K562 (cell line): ENCODE results near the gene HIVEP3. TPM values are rescaled to one million over a fixed set of nuclear protein-coding genes. Genes with fewer than 3 reads are reported as not detected.

ENCODE experiments used
- ARID2 ChIP-seq: fragments of 450-650 bp; IDR thresholded peaks from 2 replicates; pipeline ENCODE4 v1.6.1; 2017; ENCODE audit warnings: antibody characterized with exemption, mild to moderate bottlenecking
- BRD4 ChIP-seq: fragments of 200-600 bp; sonication (generic); IDR thresholded peaks from 2 replicates; pipeline ENCODE4 v1.6.1; 2017; ENCODE audit warnings: inconsistent platforms
- CBX2 ChIP-seq: fragments of 200-600 bp; sonication (generic); IDR thresholded peaks from one replicate; pipeline ENCODE4 v1.6.1; 2012; ENCODE audit warnings: mild to moderate bottlenecking, low read length, inconsistent platforms; ENCODE audit not compliant: insufficient read depth, poor library complexity, severe bottlenecking
- CHD2 ChIP-seq: IDR thresholded peaks from 2 replicates; pipeline ENCODE4 v1.6.1; 2011; ENCODE audit warnings: low read depth, low read length
- FOSL1 ChIP-seq: fragments of 200-800 bp; sonication (Bioruptor generic); conservative IDR thresholded peaks from 2 replicates; pipeline ENCODE4 v1.6.1; 2016; ENCODE audit warnings: missing genetic modification characterization, missing compliant biosample characterization
- GABPB1 ChIP-seq: sonication (generic); formaldehyde crosslinking; IDR thresholded peaks from 2 replicates; pipeline ENCODE4 v1.8.0; 2022; ENCODE audit warnings: mild to moderate bottlenecking, missing genetic modification reagents
- GTF2E2 ChIP-seq: fragments of 200-800 bp; sonication (Bioruptor generic); IDR thresholded peaks from 2 replicates; pipeline ENCODE4 v1.6.1; 2016; ENCODE audit warnings: missing genetic modification characterization, missing compliant biosample characterization
- HMG20A ChIP-seq: fragments of 450-650 bp; formaldehyde crosslinking; conservative IDR thresholded peaks from 2 replicates; pipeline ENCODE4 v1.4.0; 2020; ENCODE audit warnings: mild to moderate bottlenecking, mixed read lengths
- HOXB6 ChIP-seq: fragments of 250-450 bp; sonication (Bioruptor Pico); IDR thresholded peaks from 2 replicates; pipeline ENCODE4 v1.5.1; 2022; ENCODE audit warnings: mild to moderate bottlenecking, borderline replicate concordance
- KAT8 ChIP-seq: fragments of 450-650 bp; IDR thresholded peaks from 2 replicates; pipeline ENCODE4 v1.6.1; 2016; ENCODE audit warnings: low read depth, mild to moderate bottlenecking
- KDM1A ChIP-seq, 2 experiments: fragments of 450-650 bp; IDR thresholded peaks; 2 replicates each; pipeline ENCODE4 v1.6.1; 2016; ENCODE audit warnings: mild to moderate bottlenecking in 2 of 2
- ZNF217 ChIP-seq: sonication (generic); formaldehyde crosslinking; IDR thresholded peaks from 2 replicates; pipeline ENCODE4 v1.8.0; 2022; ENCODE audit warnings: mild to moderate bottlenecking, missing genetic modification reagents
- ZNF589 ChIP-seq: fragments of 200-800 bp; sonication (Bioruptor generic); IDR thresholded peaks from 2 replicates; pipeline ENCODE4 v1.6.1; 2016; ENCODE audit warnings: low read depth, missing genetic modification characterization, missing compliant biosample characterization
- ZNF644 ChIP-seq: fragments of 200-800 bp; sonication (Bioruptor generic); IDR thresholded peaks from 2 replicates; pipeline ENCODE4 v1.6.1; 2016; ENCODE audit warnings: low read depth, missing genetic modification characterization, missing compliant biosample characterization
- ZSCAN32 ChIP-seq: fragments of 450-650 bp; formaldehyde crosslinking; IDR thresholded peaks from 2 replicates; pipeline ENCODE4 v1.4.0; 2020; ENCODE audit warnings: mild to moderate bottlenecking, moderate library complexity
- polyA plus RNA-seq, 8 experiments: library from polyadenylated mRNA; depleted of rRNA in 4 of 8; stranded (reverse) in 5 of 8; unstranded in 3 of 8; fragments of >200 nt; fragmentation: Nextera tagmentation in 2 of 8; fragmentation: Illumina TruSeq in 1 of 8; extraction: Ambion mirVana in 2 of 8; extraction: Trizol in 1 of 8; gene quantifications; 2 replicates each; pipeline versions ENCODE4 v1.2.1 to v1.2.3, GENCODE V29; 2011 to 2014; ENCODE audit warnings: inconsistent platforms in 1 of 8, missing spikeins in 1 of 8
- total RNA-seq, 7 experiments: library from RNA; depleted of rRNA in 6 of 7; stranded (reverse); fragments of >200 nt in 6 of 7; fragmentation: Illumina TruSeq in 2 of 7; extraction: Trizol in 2 of 7; gene quantifications; 2 replicates each; pipeline versions ENCODE4 v1.2.1 to v1.2.3, GENCODE V29; 2011 to 2021; ENCODE audit warnings: low replicate concordance in 1 of 7
- TF ChIP-seq, protein P1 (sequence below), 2 experiments: fragments of 450-650 bp; IDR thresholded peaks; 2 replicates each; pipeline ENCODE4 v1.6.1; 2018; ENCODE audit warnings: mild to moderate bottlenecking in 2 of 2, low read depth in 1 of 2; ENCODE audit not compliant: partially characterized antibody in 2 of 2
- TF ChIP-seq, protein P2 (sequence below), 3 experiments: fragments of 200-800 bp in 1 of 3; fragments of 250-450 bp in 1 of 3; fragments of 450-650 bp in 1 of 3; sonication (Bioruptor Pico) in 1 of 3; sonication (Bioruptor generic) in 1 of 3; formaldehyde crosslinking in 1 of 3; IDR thresholded peaks; 2 replicates each; pipeline versions ENCODE4 v1.6.1 to v1.8.0; 2016 to 2022; ENCODE audit warnings: mild to moderate bottlenecking in 2 of 3, missing genetic modification characterization in 2 of 3, missing compliant biosample characterization in 1 of 3, moderate library complexity in 1 of 3
- TF ChIP-seq, protein P3 (sequence below): sonication (generic); formaldehyde crosslinking; IDR thresholded peaks from 2 replicates; pipeline ENCODE4 v1.8.0; 2022; ENCODE audit warnings: missing genetic modification reagents, mild to moderate bottlenecking, moderate library complexity, borderline replicate concordance
- TF ChIP-seq, protein P4 (sequence below), 2 experiments: fragments of 450-650 bp in 1 of 2; sonication (generic) in 1 of 2; formaldehyde crosslinking in 1 of 2; IDR thresholded peaks in 1 of 2; conservative IDR thresholded peaks in 1 of 2; 2 replicates each; pipeline versions ENCODE4 v1.6.1 to v1.8.1; 2016 to 2023; ENCODE audit warnings: mild to moderate bottlenecking in 2 of 2, moderate library complexity in 2 of 2, inconsistent platforms in 1 of 2, missing genetic modification reagents in 1 of 2

The HIVEP3 gene
- total and polyA plus RNA-seq, 9 of the 15 experiments (the other 6 are each of a cell fraction or from before 2014, with no cell fraction given) = 0.09 to 0.58 (median 0.34) TPM; not detected in 1

DNA sequence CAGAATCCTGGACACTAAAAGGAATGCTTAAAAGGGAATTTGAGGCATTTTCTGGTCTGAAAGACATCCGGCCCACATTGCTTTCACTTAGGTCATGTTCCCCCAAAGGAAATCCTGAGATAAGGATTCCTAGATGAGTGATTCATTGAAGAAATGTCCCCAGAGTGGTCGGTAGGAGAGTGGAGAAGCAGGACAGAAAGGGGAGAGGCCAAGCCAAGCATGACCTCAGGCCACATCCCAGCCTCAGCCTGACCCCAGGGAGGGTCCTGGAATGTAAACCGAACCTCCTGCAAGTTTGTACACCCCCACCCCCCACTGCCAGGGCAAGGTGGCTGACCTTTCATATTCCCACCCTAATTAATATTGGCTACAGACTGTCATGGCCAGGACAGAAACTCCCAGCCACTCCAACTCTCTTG, 16.6 kb downstream of the HIVEP3 start (continued):
- TF ChIP-seq KDM1A (IDR thresholded peaks at IDR 0.05) = no peak
- TF ChIP-seq, protein P1, sequence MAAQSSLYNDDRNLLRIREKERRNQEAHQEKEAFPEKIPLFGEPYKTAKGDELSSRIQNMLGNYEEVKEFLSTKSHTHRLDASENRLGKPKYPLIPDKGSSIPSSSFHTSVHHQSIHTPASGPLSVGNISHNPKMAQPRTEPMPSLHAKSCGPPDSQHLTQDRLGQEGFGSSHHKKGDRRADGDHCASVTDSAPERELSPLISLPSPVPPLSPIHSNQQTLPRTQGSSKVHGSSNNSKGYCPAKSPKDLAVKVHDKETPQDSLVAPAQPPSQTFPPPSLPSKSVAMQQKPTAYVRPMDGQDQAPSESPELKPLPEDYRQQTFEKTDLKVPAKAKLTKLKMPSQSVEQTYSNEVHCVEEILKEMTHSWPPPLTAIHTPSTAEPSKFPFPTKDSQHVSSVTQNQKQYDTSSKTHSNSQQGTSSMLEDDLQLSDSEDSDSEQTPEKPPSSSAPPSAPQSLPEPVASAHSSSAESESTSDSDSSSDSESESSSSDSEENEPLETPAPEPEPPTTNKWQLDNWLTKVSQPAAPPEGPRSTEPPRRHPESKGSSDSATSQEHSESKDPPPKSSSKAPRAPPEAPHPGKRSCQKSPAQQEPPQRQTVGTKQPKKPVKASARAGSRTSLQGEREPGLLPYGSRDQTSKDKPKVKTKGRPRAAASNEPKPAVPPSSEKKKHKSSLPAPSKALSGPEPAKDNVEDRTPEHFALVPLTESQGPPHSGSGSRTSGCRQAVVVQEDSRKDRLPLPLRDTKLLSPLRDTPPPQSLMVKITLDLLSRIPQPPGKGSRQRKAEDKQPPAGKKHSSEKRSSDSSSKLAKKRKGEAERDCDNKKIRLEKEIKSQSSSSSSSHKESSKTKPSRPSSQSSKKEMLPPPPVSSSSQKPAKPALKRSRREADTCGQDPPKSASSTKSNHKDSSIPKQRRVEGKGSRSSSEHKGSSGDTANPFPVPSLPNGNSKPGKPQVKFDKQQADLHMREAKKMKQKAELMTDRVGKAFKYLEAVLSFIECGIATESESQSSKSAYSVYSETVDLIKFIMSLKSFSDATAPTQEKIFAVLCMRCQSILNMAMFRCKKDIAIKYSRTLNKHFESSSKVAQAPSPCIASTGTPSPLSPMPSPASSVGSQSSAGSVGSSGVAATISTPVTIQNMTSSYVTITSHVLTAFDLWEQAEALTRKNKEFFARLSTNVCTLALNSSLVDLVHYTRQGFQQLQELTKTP (IDR thresholded peaks at IDR 0.05; ENCODE audit: low read depth in 1 of 2, partially characterized antibody in 2 of 2) = no peak
- TF ChIP-seq, protein P2, sequence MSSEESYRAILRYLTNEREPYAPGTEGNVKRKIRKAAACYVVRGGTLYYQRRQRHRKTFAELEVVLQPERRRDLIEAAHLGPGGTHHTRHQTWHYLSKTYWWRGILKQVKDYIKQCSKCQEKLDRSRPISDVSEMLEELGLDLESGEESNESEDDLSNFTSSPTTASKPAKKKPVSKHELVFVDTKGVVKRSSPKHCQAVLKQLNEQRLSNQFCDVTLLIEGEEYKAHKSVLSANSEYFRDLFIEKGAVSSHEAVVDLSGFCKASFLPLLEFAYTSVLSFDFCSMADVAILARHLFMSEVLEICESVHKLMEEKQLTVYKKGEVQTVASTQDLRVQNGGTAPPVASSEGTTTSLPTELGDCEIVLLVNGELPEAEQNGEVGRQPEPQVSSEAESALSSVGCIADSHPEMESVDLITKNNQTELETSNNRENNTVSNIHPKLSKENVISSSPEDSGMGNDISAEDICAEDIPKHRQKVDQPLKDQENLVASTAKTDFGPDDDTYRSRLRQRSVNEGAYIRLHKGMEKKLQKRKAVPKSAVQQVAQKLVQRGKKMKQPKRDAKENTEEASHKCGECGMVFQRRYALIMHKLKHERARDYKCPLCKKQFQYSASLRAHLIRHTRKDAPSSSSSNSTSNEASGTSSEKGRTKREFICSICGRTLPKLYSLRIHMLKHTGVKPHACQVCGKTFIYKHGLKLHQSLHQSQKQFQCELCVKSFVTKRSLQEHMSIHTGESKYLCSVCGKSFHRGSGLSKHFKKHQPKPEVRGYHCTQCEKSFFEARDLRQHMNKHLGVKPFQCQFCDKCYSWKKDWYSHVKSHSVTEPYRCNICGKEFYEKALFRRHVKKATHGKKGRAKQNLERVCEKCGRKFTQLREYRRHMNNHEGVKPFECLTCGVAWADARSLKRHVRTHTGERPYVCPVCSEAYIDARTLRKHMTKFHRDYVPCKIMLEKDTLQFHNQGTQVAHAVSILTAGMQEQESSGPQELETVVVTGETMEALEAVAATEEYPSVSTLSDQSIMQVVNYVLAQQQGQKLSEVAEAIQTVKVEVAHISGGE (CRISPR knock-in tag; IDR thresholded peaks at IDR 0.05) = no peak
- TF ChIP-seq ZNF644 (tag) = no peak
- peak; percentile 70 for TF ChIP-seq FOSL1 (tag)
- TF ChIP-seq GTF2E2 = no peak
- no peak for TF ChIP-seq ZSCAN32
- no peak for TF ChIP-seq BRD4
- TF ChIP-seq, protein P3, sequence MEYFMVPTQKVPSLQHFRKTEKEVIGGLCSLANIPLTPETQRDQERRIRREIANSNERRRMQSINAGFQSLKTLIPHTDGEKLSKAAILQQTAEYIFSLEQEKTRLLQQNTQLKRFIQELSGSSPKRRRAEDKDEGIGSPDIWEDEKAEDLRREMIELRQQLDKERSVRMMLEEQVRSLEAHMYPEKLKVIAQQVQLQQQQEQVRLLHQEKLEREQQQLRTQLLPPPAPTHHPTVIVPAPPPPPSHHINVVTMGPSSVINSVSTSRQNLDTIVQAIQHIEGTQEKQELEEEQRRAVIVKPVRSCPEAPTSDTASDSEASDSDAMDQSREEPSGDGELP (CRISPR knock-in tag) = no peak
- no peak for TF ChIP-seq GABPB1 (CRISPR knock-in tag)
- no peak for TF ChIP-seq CBX2
- no peak for TF ChIP-seq ARID2
- TF ChIP-seq CHD2 = no peak
- TF ChIP-seq ZNF589 (CRISPR knock-in tag) = no peak
- no peak for TF ChIP-seq HMG20A (CRISPR knock-in tag)
- no peak for TF ChIP-seq ZNF217 (CRISPR knock-in tag)
- TF ChIP-seq KAT8 = no peak
- TF ChIP-seq HOXB6 (CRISPR knock-in tag) = no peak
- TF ChIP-seq, protein P4, sequence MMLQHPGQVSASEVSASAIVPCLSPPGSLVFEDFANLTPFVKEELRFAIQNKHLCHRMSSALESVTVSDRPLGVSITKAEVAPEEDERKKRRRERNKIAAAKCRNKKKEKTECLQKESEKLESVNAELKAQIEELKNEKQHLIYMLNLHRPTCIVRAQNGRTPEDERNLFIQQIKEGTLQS (IDR thresholded peaks at IDR 0.05) = peak; percentile 55; the same call in 1 of the 2 replicates
- TF ChIP-seq, protein P4 (CRISPR knock-in tag; conservative IDR thresholded peaks at IDR 0.05) = no peak
